C4-2B (cell line): ENCODE data around the gene NR3C1.

Experiments used
- ZFX ChIP-seq: fragments of 450-650 bp; IDR thresholded peaks from 2 replicates; pipeline ENCODE4 v1.6.1; 2017
- TF ChIP-seq, protein P1 (sequence below): fragments of 450-650 bp; conservative IDR thresholded peaks from 2 replicates; pipeline ENCODE4 v1.5.1; 2017; ENCODE audit warnings: mild to moderate bottlenecking

DNA sequence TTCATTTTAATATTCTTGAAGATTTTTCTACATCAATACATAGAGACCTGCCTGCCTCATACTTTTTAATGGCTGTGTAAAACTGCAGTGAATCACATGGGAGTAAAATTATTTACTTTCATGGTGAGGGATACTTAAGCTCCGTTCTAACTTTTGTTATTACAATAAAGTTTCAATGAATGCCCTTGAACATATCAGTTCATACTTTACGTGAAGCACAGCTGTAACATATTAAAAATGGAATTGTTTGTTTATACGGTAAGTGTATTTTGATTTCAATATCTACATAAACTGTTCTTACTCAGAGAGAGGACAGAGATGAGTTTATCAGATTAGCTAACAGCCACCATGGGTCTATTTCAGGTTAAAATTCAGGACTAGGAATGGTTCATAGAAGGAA lies 155.1 kb downstream of the NR3C1 start:
- TF ChIP-seq, protein P1, sequence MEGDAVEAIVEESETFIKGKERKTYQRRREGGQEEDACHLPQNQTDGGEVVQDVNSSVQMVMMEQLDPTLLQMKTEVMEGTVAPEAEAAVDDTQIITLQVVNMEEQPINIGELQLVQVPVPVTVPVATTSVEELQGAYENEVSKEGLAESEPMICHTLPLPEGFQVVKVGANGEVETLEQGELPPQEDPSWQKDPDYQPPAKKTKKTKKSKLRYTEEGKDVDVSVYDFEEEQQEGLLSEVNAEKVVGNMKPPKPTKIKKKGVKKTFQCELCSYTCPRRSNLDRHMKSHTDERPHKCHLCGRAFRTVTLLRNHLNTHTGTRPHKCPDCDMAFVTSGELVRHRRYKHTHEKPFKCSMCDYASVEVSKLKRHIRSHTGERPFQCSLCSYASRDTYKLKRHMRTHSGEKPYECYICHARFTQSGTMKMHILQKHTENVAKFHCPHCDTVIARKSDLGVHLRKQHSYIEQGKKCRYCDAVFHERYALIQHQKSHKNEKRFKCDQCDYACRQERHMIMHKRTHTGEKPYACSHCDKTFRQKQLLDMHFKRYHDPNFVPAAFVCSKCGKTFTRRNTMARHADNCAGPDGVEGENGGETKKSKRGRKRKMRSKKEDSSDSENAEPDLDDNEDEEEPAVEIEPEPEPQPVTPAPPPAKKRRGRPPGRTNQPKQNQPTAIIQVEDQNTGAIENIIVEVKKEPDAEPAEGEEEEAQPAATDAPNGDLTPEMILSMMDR, result no peak
- TF ChIP-seq ZFX, result no peak
